Hepatocyte (in vitro differentiated cells): Measurements from ENCODE around the gene IGFALS. TPM values are rescaled to one million over a fixed set of nuclear protein-coding genes. Genes with fewer than 3 reads are reported as not detected.
A peak's percentile ranks its signal among the peaks of the same experiment; 100 is the strongest.

ENCODE experiments used
- DNase-seq: peaks from one replicate; pipeline ENCODE4 v3.0.0-alpha.2; 2016; ENCODE audit warnings: low spot score
- H2AFZ ChIP-seq: fragments of 200-600 bp; sonication (generic); 2 replicates; pipeline ENCODE4 v1.6.0; 2016; ENCODE audit warnings: antibody characterized with exemption, mild to moderate bottlenecking
- H3K27ac ChIP-seq: fragments of 200-600 bp; sonication (generic); 2 replicates; pipeline ENCODE4 v1.5.1; 2016; ENCODE audit warnings: mild to moderate bottlenecking
- H3K27me3 ChIP-seq: fragments of 200-600 bp; sonication (generic); 2 replicates; pipeline ENCODE4 v1.6.1; 2016
- H3K36me3 ChIP-seq: fragments of 200-600 bp; sonication (generic); replicated peaks from 2 replicates; pipeline ENCODE4 v1.5.1; 2016; ENCODE audit warnings: low read depth; ENCODE audit not compliant: insufficient read depth
- H3K4me1 ChIP-seq: fragments of 200-600 bp; sonication (generic); 2 replicates; pipeline ENCODE4 v1.5.1; 2016; ENCODE audit warnings: mild to moderate bottlenecking, moderate library complexity; ENCODE audit not compliant: insufficient read depth
- H3K4me2 ChIP-seq: fragments of 200-600 bp; sonication (generic); 2 replicates; pipeline ENCODE4 v1.6.0; 2016
- H3K4me3 ChIP-seq: fragments of 200-600 bp; sonication (generic); 2 replicates; pipeline ENCODE4 v1.5.1; 2016; ENCODE audit warnings: mild to moderate bottlenecking
- H3K79me2 ChIP-seq: fragments of 200-600 bp; sonication (generic); 2 replicates; pipeline ENCODE4 v1.6.0; 2017; ENCODE audit warnings: mild to moderate bottlenecking
- H3K9me2 ChIP-seq: fragments of 200-600 bp; sonication (generic); replicated peaks from 2 replicates; pipeline ENCODE4 v1.6.0; 2017; ENCODE audit warnings: mild to moderate bottlenecking; ENCODE audit not compliant: insufficient read depth
- H3K9me3 ChIP-seq: fragments of 200-600 bp; sonication (generic); 2 replicates; pipeline ENCODE4 v1.5.1; 2016; ENCODE audit warnings: low read depth, mild to moderate bottlenecking
- H4K20me1 ChIP-seq: fragments of 200-600 bp; sonication (generic); 2 replicates; pipeline ENCODE4 v1.6.0; 2016; ENCODE audit warnings: mild to moderate bottlenecking; ENCODE audit not compliant: insufficient read depth, poor library complexity, severe bottlenecking
- EZH2 ChIP-seq: fragments of 200-600 bp; sonication (generic); IDR thresholded peaks from 2 replicates; pipeline ENCODE4 v1.6.1; 2016; ENCODE audit warnings: antibody characterized with exemption, mild to moderate bottlenecking, borderline replicate concordance
- EZH2phosphoT487 ChIP-seq: fragments of 200-600 bp; sonication (generic); IDR thresholded peaks from one replicate; pipeline ENCODE4 v1.6.1; 2018; ENCODE audit warnings: antibody characterized with exemption, mild to moderate bottlenecking, low read depth, moderate library complexity; ENCODE audit not compliant: unreplicated experiment, severe bottlenecking
- WGBS: methylation state at CpG from one replicate; pipeline ENCODE4 v1.1.6; 2016; ENCODE audit warnings: low lambda C conversion rate; ENCODE audit errors: missing lambda C conversion rate; 5-methylcytosine and 5-hydroxymethylcytosine counted together
- polyA plus RNA-seq: library from polyadenylated mRNA; unstranded; fragments of >200 nt; fragmentation: Nextera tagmentation; extraction: Ambion mirVana; gene quantifications from 2 replicates; pipeline ENCODE4 v1.2.1, GENCODE V29; 2016
- total RNA-seq: library from RNA; depleted of rRNA; stranded (reverse); fragments of >200 nt; gene quantifications from 2 replicates; pipeline ENCODE4 v1.2.3, GENCODE V29; 2014
- TF ChIP-seq, protein P1 (sequence below): fragments of 200-600 bp; sonication (generic); IDR thresholded peaks from 2 replicates; pipeline ENCODE4 v1.5.1; 2016; ENCODE audit warnings: antibody characterized with exemption, mild to moderate bottlenecking; ENCODE audit not compliant: poor library complexity

IGFALS gene
- total and polyA plus RNA-seq, 2 experiments from 2014 or later: 11.2 to 12.6 TPM

- Histone ChIP-seq H3K4me3 (no peak overlapping the region), H3K27me3 (no peaks in the 10 kb centered on the region), H3K27ac (peak overlapping the region; percentile 46), H3K36me3 (no peaks in the 10 kb centered on the region), H4K20me1 (no peaks in the 10 kb centered on the region), H2AFZ (no peak overlapping the region), H3K9me2 (no peaks in the 10 kb centered on the region), H3K4me1 (peaks cover 23% of the 10 kb centered on the region), H3K4me2 (peak overlapping the region; percentile 37), H3K9me3 (no peaks in the 10 kb centered on the region), H3K79me2 (peaks cover 42% of the 10 kb centered on the region)
- TF ChIP-seq EZH2phosphoT487 (no peak), EZH2 (no peak)
- TF ChIP-seq, protein P1, sequence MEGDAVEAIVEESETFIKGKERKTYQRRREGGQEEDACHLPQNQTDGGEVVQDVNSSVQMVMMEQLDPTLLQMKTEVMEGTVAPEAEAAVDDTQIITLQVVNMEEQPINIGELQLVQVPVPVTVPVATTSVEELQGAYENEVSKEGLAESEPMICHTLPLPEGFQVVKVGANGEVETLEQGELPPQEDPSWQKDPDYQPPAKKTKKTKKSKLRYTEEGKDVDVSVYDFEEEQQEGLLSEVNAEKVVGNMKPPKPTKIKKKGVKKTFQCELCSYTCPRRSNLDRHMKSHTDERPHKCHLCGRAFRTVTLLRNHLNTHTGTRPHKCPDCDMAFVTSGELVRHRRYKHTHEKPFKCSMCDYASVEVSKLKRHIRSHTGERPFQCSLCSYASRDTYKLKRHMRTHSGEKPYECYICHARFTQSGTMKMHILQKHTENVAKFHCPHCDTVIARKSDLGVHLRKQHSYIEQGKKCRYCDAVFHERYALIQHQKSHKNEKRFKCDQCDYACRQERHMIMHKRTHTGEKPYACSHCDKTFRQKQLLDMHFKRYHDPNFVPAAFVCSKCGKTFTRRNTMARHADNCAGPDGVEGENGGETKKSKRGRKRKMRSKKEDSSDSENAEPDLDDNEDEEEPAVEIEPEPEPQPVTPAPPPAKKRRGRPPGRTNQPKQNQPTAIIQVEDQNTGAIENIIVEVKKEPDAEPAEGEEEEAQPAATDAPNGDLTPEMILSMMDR: no peak
- DNase-seq: peak; percentile 32
- 53% methylated on average over 9 of the region's 9 CpGs for WGBS
Observed at GRCh38 chr16:1832838-1833454, 39.4 kb upstream of the IGFALS start.

DNA sequence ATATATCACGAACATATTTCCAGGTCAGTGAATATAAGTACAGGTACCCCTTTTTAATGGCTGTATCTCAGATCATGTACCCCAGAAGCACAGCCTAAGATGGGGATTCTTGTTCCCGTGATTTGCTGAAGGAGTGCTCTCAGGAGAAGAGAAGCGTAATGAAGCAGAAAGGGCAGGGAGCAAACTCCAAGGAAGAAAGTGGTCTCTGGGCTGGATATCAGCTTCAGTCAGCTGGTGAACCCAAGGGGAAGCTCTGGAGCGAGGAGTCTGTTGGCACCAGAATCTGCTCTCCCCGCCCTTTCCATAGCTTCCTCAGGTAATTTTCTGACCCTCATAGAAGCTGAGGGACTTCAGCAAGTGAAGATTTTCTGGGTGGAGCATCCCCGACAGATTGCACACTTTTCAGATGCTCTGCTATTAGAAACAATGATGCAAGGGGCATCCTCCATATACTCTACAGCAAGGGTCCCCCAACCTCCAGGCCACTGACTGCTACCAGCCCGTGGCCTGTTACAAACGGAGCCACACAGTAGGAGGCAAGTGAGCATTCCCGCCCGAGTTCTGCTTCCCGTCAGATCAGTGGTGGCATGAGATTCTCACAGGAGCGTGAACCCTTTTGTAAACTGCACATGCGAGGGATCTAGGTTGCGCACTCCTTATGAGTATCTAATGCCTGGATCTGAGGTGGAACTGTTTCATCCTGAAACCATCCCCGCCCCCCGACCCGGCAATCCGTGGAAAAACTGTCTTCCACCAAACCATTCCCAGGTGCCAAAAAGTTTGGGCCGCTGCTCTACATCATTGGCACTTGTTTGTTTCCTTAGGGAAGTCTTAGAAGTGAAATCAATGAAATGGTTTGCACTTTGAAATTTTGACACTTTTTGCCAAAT lies 37.9 kb upstream of the IGFALS start:
- peaks cover 23% of the 10 kb centered on the region for H3K4me1 ChIP-seq
- DNase-seq: no peak
- no peak overlapping the region for H2AFZ ChIP-seq
- no peaks in the 10 kb centered on the region for H4K20me1 ChIP-seq
- no peak for TF ChIP-seq EZH2phosphoT487
- TF ChIP-seq, protein P1: no peak
- no peak for TF ChIP-seq EZH2
- H3K79me2 ChIP-seq: peaks cover 51% of the 10 kb centered on the region
- peak overlapping the region; percentile 95 for H3K4me2 ChIP-seq
- no peaks in the 10 kb centered on the region for H3K9me2 ChIP-seq
- no peaks in the 10 kb centered on the region for H3K36me3 ChIP-seq
- no peak overlapping the region for H3K4me3 ChIP-seq
- peak overlapping the region; percentile 24 for H3K27ac ChIP-seq
- no peaks in the 10 kb centered on the region for H3K27me3 ChIP-seq
- 92% methylated on average over 19 of the region's 19 CpGs for WGBS
- no peaks in the 10 kb centered on the region for H3K9me3 ChIP-seq

- Histone ChIP-seq H3K9me2 (no peaks in the 10 kb centered on the region), H2AFZ (no peak overlapping the region), H3K4me1 (peaks cover 28% of the 10 kb centered on the region), H3K36me3 (no peaks in the 10 kb centered on the region), H3K27ac (peak overlapping the region; percentile 91), H3K9me3 (no peaks in the 10 kb centered on the region), H3K4me2 (peak overlapping the region; percentile 95), H3K4me3 (no peak overlapping the region), H3K79me2 (peaks cover 57% of the 10 kb centered on the region), H3K27me3 (no peaks in the 10 kb centered on the region), H4K20me1 (no peaks in the 10 kb centered on the region)
- TF ChIP-seq, protein P1: no peak
- TF ChIP-seq EZH2 (no peak), EZH2phosphoT487 (no peak)
- WGBS: 74% methylated on average over 3 of the region's 3 CpGs
- peak; percentile 61 for DNase-seq
Observed at GRCh38 chr16:1830213-1830612, 36.7 kb upstream of the IGFALS start.
